GM21786 (cell line): ENCODE results near the gene CAMK1D.

Experiments
- ATAC-seq: cut with Tn5 transposase; IDR thresholded peaks from one replicate; pipeline ENCODE4 v1.9.1; 2021; ENCODE audit not compliant: unreplicated experiment

Gene CAMK1D

DNA sequence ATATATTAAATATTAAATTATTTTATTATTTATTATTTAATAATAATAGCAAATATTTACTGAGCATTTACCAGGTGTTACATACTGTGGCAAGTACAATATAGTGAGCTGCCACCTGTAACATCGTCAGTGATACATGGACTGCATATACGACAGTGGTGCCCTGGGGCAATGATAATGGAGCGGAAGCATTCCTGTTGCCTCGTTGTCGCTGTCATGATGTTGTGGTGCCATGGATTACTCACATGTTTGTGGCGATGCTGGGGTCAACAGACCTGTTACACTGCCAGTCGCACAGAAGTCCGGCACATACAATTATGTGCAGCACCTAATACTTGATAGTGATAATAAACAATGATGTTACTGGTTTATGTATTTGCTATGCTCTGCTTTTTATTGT, 20.6 kb downstream of the CAMK1D start:
- ATAC-seq = no peak

DNA sequence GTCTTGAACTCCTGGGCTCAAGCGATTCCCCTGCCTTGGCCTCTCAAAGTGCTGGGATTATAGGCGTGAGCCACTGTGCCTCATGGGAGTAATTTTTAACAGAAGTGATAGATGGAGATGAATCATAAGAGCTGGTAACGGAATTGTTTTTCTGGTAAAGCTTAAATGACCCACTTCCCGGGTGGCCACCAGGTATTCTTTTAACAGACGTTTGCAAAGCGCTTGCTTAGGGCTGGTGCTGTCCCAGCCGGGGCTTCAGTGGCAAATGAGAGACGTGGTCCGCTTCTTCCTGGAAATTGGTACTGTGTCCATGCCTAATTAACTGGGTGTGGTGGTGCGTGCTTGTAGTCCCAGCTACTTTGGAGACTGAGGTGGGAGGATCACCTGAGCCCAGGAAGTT, 23.5 kb downstream of the CAMK1D start:
- ATAC-seq = no peak

DNA sequence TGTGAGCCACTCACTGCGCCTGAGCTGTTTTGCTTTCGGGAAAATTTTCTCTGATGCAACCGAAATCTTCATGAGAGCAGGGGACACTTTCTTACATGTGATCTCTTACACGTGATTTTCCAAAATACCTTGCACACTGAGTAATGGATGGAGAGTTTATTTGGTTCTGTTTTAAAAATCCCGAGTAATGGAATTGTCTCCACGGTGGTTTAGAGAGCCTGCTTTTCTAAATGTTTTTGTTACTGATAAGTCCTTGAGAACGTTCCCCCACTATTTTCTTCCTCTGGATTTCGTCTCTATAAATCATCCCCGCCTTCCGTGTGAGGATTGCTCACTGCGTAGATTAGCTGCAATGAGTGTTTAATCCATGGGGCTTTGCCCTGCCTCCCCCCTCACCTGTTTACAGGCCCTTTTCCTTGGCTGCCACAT, 25.7 kb downstream of the CAMK1D start:
- ATAC-seq = no peak

DNA sequence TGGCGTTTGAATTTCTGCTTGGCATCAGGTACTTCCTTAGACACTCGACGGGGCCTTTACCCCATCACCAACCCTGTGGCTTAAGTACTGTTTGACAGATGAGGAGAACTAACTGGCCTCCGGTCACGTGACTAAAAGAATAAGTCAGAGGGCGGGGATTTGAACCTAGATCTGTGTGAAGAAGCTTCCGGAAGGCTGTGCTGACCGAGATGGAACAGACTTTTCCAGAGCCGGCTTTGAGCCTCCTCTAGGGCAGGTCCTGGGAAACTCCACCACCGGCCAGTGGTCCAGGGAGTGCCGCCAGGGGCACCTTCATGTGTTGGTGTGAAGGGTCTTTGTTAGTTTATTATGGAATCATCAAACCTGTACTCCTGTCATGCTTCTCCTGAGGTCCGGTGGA, 26.9 kb downstream of the CAMK1D start:
- no peak for ATAC-seq

DNA sequence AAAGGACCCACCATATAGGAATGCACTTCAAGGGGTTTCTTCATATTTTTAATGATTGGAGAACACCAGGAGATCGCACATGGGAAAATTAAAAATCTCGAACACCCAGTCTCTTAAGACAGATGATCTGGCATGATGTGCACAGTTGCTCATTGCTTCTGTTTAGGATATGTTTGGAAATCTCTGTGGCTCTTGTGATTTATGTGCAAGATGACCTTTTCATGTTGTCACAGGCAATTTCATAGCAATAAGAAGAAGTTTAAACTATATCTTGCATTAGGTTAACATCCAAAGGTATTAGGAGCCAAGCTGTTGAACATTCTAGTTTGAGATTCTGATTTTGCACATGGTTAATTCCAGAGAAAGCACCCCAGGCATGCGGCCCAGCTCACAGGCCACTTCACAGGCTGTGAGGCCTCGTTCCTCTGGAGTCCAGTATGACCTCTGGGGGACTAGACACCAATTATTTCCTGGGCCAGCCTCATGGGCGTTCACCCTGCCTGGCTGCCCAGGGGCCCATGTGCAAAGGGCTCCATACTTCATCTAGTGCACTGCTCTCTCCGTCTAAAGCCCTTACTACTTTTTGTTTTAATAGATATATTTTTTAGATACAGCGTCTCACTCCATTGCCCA, 28.4 kb downstream of the CAMK1D start:
- ATAC-seq = no peak

DNA sequence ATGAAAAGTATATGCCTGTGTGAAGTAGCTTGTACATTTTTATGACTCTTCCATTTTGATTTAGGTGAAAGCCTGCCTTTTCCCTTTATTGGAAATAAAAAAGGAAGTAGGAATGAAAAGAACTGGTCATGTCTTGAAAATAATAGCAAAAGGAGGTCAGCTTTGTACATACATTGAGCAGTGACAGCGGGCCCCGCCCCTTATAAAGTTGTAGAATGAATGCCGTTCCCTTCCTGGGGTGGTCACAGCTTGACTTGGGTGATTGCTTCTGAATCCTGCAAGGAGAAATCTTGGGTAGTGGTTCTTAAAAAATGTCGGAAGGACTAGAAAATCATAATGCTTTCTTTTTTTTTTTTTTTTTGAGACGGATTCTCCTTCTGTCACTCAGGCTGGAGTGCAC, 31.7 kb downstream of the CAMK1D start:
- no peak for ATAC-seq

DNA sequence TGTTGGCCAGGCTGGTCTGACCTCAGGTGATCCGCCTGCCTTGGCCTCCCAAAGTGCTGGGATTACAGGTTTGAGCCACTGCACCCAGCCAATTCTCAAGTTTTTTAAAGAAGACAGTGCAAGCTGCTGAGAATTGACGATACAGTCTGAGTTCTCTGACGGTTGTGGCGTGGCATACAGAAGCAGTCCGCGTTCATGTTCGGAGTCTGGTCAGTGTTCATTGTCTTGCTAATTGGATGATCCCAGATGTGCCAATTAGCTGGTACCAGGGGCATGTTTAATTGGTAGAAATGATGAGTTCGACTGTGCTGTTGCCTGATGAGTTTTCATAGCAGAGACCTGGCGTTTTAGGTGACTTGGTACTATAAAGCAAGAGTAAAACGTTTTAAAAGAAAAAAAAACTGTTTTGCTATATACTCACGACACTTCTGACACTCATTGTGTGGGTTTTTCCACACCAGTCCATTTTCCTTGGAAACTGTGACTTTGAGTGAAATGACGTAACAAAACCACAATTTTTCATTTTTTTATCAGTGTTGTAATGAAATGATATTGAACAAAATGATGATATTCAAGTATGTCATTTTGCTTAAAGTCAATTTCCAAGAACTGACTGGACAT, 32.3 kb downstream of the CAMK1D start:
- no peak for ATAC-seq

DNA sequence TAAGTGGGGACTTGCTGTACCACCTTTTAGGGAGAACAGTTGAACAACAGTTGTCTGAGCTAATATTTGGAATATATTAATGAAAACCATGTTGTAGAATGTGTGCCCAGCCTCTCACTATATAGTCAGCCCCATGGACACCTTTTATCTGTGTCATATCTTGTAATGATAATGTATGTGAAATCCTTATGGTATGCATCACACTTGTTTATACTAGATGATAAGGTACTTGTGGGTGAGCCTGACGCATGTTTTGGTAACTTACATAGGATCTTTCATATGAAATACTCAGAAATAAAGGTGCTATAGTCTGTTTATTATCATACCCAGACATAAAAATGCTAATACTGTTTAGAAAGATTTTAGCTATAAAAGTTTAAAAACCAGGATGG, 32.8 kb downstream of the CAMK1D start:
- ATAC-seq = no peak

DNA sequence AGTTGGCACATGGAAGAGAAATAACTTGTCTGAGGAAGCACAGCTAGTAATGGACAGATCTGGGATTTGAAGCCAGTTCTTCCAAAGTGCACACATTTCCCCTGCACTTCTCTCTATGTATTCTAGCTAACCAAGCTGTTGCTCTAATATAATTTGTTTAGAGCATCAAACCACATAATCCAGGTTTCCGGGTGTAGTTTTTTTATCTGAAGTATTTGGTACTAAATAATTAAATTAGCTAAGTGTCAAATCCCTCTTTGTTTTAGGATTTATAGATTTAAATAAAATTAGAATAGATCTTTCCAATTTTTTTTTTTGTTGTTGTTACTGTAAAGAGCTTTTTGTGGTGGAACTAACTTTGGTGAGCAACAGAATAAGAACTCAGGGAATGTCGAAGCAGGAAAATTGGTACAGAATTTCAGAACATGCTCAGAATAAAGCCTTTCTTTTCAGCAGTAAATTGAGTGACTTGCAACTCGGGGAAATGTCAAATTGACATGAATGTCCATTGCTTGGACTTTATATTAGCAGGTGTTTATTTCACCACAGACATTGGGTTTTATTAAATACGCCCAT, 33.7 kb downstream of the CAMK1D start:
- ATAC-seq = no peak

DNA sequence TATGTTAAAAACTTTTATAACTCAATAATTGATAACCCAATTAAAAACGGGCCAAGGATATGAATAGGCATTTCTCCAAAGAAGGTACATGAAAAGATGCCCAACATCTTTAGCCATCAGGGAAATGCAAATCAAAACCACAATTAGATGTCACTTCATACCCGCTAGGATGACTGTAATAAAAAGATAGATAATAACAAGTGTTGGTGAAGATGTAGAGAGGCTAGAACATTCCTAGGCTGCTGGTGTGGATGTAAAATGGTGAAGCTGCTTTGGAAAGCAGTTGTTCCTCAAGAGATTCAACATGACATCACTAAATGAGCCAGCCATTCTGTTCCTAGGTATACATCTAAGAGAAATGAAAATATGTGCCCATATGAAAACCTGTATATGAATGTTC, 35.6 kb downstream of the CAMK1D start:
- no peak for ATAC-seq

DNA sequence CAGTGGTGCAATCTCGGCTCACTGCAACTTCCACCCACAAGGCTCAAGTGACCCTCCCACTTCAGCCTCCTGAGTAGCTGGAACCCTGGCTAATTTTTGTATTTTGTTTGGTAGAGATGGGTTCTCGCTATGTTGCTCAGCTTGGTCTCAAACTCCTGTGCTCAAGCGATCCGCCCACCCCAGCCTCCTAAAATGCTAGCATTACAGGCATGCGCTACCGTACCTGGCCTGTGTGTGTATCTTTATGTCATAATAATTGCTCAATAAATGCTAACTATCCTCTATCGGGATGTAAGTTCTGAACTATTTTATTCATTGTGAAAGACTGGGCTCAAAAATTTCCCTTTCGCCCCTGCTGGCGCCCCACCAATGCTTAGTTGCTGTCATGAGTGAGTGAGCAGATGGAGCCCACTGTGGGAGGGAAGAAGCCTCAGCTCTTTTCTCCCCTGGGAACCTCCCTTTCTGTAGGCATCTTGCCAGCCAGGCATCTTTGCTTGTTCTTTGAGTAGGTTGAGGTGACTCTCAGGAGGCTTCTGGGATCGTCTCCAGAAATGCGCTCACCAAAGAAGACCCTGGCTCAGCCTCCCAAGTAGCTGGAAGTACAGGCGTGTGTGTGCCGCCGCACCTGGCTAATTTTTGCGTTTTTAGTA, 38.3 kb downstream of the CAMK1D start:
- ATAC-seq = no peak

DNA sequence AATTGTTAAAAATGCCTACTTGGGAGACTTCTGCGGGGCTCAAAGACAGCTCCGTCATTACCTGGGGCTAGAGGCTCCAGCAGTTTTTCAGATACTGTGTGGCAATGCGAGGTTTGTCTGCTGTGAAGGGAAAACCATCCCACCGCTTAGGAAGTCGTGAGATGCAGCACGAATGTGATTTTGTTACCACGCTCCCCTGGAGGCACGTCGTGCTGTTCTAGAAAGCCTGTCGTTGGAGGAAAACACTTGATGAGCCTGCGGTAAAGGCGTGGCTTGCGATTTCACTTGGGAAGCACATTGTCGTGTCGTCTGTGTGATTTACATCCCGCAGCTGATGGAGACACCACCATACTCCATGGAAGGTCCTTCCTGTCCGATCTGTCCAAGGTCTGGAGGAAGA, 39.3 kb downstream of the CAMK1D start:
- ATAC-seq = no peak

DNA sequence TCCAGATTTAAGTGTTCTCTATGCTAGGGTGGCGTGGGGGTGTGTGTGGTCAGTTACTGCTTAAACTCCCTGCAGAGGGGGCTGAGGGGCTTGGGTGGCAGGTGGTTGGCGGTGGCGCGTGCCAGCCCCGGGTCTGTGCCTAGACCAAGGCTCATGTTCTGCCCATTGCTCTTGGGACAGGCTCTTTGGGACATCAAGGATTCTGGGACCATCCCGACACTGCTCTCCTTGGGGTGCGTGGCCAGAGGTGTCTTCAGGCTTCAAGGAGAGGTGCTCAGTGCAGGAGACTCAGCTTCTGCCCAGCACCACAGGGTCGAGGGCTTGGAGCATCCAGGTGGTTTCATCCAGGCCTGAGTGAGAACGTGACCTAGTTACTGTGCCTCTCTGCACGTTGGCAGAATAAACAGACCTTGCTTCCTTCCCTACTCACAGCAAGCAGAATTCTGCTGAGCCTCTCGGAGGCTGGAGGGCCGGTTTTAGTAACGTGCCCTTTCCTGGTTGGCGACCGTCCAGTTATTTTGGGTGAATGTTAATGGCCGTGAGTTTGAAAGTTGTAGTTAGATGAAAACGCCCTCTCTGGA, 39.9 kb downstream of the CAMK1D start:
- no peak for ATAC-seq

DNA sequence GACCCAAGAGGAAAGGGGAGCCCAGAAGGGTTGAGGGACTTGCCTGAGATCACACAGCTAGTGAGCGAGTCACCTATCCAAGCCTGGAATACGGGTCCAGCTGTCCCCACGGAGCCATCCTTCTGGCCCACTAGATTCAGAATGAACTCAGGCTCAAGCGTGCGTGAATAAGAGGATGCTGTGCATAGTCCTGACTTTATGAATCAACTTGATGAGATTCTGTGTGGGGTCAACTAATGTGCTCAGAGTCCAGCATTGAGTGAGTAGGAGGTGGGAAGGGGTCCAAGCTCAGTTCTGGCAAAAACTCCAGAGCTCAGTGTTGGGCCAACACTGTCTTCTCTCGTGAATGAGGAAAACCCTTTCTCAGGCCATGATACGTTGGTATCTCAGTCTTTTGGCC, 41.4 kb downstream of the CAMK1D start:
- no peak for ATAC-seq

DNA sequence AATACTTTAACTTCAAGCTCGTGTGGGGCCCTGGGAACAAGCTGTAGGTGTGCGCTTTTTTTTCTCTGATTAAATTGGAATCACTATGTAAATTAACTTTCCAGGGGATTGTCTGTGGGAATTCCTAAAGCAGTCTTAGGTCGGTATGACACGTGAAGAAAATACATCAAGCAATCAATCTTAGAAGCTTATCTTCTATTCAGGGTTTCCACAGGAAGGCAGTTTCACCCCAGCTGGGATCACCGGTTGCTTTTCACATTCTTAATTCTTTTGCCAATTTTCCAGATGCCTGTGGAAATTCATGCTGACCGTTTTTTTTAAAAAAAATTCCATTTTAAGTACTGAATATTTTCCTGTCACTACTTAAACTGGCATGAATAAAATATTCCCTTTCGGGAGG, 41.9 kb downstream of the CAMK1D start:
- no peak for ATAC-seq

DNA sequence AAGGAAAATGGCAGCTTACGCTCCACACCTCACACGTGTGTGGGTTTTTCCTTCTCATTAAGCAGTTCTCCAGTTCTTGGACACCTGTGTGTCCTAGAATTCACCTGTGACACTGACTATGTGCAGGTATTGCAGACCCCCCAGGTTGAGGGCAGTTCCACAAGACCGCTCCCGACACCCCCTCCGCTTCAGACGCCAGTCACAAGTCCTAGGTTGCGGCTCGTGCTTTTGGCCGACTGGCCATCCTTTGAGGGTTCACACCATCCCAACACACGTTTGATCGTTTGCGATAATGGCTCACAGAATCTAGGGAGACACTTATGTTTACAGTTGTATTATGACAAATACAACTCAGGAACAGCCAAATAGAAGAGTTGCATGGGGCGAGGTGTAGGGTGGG, 44.5 kb downstream of the CAMK1D start:
- no peak for ATAC-seq

DNA sequence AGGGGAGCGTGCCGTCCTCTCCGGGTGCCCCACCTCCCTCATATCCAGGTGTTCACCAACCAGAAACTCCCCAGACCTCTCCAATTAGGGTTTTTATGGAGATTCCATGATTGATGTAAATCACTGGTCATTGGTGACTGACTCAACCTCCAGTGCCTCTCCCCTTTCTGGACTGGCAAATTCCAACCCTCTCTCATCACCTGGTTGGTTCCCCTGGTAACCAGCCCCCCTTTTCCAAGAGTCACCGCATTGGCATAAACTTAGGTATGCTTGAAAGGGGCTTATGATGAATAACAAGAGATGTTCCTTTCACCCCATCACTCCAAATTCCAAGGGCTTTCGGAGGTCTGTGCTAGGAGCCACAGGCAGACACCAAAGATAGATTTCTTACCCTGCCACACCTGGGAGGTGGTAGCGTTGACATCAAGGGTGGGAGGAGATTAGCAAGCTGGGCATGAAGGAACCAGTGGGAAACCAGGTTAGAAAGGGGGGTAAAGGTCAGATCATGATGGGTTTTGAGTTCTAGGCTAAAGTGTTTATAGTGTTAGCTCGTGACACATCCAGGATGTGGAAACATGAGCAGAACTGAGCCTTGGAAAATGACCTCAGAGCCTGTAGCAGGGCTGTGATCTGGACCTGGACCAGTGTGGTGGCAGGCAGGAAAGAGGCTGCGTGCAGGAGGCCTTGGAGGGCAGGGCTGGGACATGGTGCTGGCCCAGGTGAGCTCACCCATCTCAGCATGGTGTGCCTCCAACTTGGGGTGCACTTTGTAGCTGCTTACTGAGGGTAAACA, 45.1 kb downstream of the CAMK1D start:
- no peak for ATAC-seq

DNA sequence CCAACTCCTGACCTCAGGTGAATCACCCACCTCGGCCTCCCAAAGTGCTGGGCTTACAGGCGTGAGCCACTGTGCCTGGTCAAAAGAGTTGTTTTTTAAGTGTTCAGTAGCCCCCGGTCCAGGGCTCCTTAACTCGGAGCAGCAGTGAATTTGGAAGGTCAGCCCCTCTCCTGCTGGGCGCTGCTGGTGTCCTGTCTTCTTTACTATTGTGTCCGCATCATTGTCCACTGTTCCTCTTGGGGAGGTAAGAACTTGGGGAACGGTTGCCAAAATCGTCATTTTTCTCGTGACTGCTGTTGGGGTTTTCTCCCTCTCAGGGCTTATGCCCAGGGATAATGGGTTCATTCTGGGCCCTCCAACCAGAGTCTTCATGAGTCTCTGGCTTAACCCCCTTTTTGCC, 46.7 kb downstream of the CAMK1D start:
- no peak for ATAC-seq

DNA sequence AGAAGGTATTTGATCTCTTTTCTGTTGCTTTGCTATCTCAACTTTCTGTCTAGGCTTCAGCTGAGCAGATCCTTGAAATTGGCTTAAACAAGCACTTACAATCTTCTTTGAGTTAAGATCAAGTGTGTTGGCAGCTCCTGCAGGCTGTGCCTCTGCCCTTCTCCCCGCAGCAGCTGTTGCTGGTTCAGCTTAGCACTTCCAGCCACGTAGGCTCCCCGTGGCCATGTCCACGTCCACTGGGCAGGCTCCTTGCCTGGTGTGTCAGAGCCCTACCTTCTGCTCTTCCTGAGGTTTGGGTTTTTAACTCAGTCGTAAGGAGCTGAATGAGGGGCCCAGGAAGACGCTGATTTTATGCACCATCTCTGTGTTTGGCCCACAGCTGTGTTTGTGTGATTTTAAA, 47.2 kb downstream of the CAMK1D start:
- no peak for ATAC-seq

DNA sequence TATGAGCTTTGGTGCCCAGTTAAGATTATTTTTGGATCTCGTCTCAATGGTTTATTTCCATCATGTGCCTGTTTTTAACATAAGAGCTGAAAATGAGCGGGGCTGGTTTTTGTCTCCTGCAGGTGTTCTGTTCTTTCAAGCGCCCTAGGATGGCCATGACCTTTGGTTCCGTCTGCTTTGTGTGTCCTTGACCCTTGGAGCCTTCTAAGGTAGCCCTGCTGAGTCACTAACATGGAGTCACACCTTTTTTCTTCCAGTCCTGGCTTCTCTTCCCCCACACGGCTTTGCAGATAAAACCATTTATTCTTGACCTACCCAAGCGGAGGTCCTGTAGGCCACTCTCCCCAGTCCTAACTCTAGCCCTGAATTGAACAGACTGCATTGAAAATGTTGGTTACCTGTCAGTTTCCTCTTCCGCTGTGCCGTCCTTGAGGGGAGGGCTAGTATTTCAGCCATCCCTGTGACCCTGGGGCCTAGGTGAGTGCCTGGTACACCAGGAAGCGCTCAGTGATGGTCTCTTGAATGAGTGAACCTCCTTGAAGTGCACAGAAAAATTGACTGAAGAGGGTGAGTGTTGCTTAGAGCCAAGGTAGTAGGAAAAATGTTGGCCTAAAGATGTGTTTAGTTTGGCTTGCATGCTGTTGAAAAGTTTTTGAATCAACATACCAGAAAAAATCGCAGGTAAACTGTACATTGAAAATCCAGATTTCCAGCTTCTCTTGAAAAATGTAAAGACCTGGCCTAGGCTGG, 48.0 kb downstream of the CAMK1D start:
- ATAC-seq = no peak
